Heart left ventricle (tissue), 13 donors: Measurements from ENCODE around the gene HMG20A.

Source experiments
- POLR2A ChIP-seq, 2 donors: fragments of 450-650 bp; IDR thresholded peaks; one replicate each; pipeline ENCODE4 v1.6.1; 2017; ENCODE audit warnings: antibody characterized with exemption in 2 of 2, mild to moderate bottlenecking in 2 of 2, moderate library complexity in 2 of 2
- TF ChIP-seq, protein P1 (sequence below), 12 donors: fragments of 200-600 bp; sonication (generic) in 4 of 12; IDR thresholded peaks; one replicate each; pipeline versions ENCODE4 v1.5.0 to v1.8.0; 2018 to 2022; ENCODE audit warnings: antibody characterized with exemption in 12 of 12, mild to moderate bottlenecking in 5 of 12
- donor health status: ischemic (EF 13 %, LVEDD 7.1; RV severe dilation, severe dysfunction).
- donor health status: DM: no; HTN: yes; CAD: no.
- donor health status: DM: no; HTN: no; CAD: no.
- donor health status: ischemic (EF 25% LVEDD 6.9; RV normal size, moderate dysfunction).
- donor health status: ischemic (EF 25% LVEDD 5.7; RV mildly dilated, moderate dysfunction).
- donor health status: ischemic (EF 35%, LVEDD 5.7; RV mildly dilated, moderate dysfunction).
- donor health status: nonischemic (EF 11% LVEDD 7.7; RV severe dilation, severe dysfunction).
- donor health status: DM: yes; HTN: yes; CAD: no.
- donor health status: PGD.
- donor health status: ischemic (EF 29% LVEDD 5.4; RV normal size, mild dysfunction).
- donor health status: nonischemic (EF 23%, LVEDD 6.1; RV moderate dilation, normal function).

DNA sequence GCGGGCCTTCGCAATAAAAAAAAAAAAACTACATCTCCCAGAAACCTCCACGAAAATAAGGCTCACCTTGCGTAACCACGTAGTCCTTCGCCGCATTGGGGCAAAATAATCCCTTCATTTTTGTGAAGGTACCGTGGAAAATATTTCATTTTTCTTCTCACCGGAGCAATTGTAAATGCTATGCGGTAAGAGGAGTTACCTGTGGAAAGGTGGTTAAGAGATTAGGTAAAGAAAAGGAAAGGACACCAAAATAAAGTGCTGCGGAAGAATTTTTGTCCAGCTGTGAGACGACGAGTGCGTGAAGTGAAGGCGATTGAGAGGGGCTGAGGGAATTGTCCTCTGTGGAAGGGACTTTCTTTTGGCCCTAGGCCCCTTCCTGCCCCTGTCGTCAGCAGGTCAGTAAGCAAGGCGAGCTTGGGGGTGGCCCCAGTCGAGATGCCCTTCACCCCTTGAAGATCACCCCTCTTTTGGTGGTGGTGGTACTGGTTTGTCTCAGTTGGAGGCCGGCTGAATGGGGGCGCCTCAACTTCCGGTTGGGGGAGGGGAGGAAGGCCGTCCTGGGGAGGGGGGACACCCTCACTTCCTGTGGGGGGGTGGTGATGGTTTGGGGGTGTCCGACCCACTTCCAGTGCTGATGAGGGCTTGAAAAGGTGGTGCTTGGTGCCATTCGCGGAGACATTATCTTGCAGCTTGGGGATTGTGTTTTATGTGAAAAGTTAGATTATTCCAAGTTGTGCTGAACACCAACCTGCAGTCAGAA lies at the start of gene HMG20A:
- TF ChIP-seq, protein P1, sequence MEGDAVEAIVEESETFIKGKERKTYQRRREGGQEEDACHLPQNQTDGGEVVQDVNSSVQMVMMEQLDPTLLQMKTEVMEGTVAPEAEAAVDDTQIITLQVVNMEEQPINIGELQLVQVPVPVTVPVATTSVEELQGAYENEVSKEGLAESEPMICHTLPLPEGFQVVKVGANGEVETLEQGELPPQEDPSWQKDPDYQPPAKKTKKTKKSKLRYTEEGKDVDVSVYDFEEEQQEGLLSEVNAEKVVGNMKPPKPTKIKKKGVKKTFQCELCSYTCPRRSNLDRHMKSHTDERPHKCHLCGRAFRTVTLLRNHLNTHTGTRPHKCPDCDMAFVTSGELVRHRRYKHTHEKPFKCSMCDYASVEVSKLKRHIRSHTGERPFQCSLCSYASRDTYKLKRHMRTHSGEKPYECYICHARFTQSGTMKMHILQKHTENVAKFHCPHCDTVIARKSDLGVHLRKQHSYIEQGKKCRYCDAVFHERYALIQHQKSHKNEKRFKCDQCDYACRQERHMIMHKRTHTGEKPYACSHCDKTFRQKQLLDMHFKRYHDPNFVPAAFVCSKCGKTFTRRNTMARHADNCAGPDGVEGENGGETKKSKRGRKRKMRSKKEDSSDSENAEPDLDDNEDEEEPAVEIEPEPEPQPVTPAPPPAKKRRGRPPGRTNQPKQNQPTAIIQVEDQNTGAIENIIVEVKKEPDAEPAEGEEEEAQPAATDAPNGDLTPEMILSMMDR (IDR thresholded peaks at IDR 0.05) = peak in 1 of 12 donors; percentile 17
- TF ChIP-seq POLR2A (IDR thresholded peaks at IDR 0.05) = no peak
